GM12875 (cell line): ENCODE data around the gene GON4L.

Source experiments
- H3K4me3 ChIP-seq: one replicate; pipeline ENCODE4 v1.5.1; 2011; ENCODE audit warnings: low read depth, low read length, control low read depth
- TF ChIP-seq, protein P1 (sequence below): IDR thresholded peaks from 2 replicates; pipeline ENCODE4 v1.5.1; 2011; ENCODE audit warnings: low read depth, mild to moderate bottlenecking, control low read depth, inconsistent platforms, low read length, moderate library complexity, borderline replicate concordance; ENCODE audit not compliant: insufficient read depth

Gene GON4L

GRCh38 chr1:155882766-155883165 lies 25.8 kb upstream of the GON4L start:
- no peak overlapping the region for H3K4me3 ChIP-seq
- TF ChIP-seq, protein P1, sequence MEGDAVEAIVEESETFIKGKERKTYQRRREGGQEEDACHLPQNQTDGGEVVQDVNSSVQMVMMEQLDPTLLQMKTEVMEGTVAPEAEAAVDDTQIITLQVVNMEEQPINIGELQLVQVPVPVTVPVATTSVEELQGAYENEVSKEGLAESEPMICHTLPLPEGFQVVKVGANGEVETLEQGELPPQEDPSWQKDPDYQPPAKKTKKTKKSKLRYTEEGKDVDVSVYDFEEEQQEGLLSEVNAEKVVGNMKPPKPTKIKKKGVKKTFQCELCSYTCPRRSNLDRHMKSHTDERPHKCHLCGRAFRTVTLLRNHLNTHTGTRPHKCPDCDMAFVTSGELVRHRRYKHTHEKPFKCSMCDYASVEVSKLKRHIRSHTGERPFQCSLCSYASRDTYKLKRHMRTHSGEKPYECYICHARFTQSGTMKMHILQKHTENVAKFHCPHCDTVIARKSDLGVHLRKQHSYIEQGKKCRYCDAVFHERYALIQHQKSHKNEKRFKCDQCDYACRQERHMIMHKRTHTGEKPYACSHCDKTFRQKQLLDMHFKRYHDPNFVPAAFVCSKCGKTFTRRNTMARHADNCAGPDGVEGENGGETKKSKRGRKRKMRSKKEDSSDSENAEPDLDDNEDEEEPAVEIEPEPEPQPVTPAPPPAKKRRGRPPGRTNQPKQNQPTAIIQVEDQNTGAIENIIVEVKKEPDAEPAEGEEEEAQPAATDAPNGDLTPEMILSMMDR, result no peak

GRCh38 chr1:155882235-155882634 lies 25.2 kb upstream of the GON4L start:
- TF ChIP-seq, protein P1, result no peak
- no peak overlapping the region for H3K4me3 ChIP-seq

DNA sequence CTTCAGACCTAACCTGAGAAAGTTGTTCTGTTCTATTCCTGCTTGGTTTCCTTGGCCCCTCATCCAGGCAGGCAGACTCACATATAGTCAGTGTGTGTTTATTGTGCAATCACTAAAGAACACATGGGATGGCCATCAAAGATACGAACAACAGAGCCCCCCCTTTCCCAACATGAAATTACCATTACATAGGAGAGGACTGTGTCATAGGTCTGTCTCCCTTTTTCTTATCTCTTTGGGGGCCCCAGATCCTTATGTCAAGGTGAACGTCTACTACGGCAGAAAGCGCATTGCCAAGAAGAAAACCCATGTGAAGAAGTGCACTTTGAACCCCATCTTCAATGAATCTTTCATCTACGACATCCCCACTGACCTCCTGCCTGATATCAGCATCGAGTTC lies 23.9 kb upstream of the GON4L start:
- TF ChIP-seq, protein P1, result no peak

DNA sequence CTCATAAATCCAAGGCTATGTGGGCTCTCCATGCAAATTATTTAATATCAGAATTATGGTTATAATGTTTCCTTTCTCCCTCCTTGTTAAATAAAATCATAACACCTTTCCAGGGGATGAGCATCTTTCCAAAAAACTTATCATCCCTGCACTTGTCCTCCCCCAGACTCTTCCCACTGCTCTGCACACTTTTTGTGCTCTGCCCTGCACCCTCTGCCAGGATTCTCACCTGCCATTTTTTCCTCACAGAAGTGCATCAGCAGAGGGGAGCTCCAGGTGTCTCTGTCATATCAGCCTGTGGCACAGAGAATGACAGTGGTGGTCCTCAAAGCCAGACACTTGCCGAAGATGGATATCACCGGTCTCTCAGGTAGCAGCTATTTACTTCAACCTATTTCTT lies 23.2 kb upstream of the GON4L start:
- TF ChIP-seq, protein P1, result no peak
- H3K4me3 ChIP-seq, result no peak overlapping the region

More for the DNA sequence above, 23.9 kb upstream of the GON4L start:
- no peak overlapping the region for H3K4me3 ChIP-seq

DNA sequence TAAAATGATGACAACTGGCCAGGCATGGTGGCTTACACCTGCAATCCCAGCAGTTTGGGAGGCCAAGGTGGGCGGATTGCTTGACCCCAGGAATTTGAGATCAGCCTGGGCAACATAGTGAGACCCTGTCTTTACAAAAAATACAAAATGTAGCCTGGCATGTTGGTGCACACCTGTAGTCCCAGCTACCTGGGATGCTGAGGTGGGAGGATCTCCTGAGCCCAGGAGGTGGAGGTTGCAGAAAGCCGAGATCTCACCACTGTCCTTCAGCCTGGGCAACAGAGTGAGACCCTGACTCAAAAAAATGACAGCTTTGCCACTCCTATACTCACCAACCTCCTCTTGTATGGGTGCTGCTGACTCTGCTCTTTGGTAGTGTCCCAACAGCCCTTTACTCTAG lies 20.9 kb upstream of the GON4L start:
- H3K4me3 ChIP-seq, result no peak overlapping the region
- TF ChIP-seq, protein P1, result no peak

- TF ChIP-seq, protein P1, result no peak
- no peak overlapping the region for H3K4me3 ChIP-seq
Measured at GRCh38 chr1:155873860-155874259, 16.8 kb upstream of the GON4L start.

- H3K4me3 ChIP-seq, result no peak overlapping the region
- TF ChIP-seq, protein P1, result no peak
Measured at GRCh38 chr1:155872527-155872926, 15.5 kb upstream of the GON4L start.
